Body of pancreas (tissue), 4 donors: ENCODE data around the gene LRP1.

ENCODE experiments used
- POLR2A ChIP-seq, 3 donors: fragments of 450-650 bp; IDR thresholded peaks; one replicate each; pipeline ENCODE4 v1.6.1; 2016; ENCODE audit warnings: antibody characterized with exemption in 3 of 3, mild to moderate bottlenecking in 2 of 3
- TF ChIP-seq, protein P1 (sequence below), 7 experiments: fragments of 450-650 bp in 4 of 7; fragments of 200-600 bp in 3 of 7; sonication (generic) in 3 of 7; IDR thresholded peaks; one replicate each; pipeline ENCODE4 v1.5.1; 2016 to 2019; ENCODE audit warnings: antibody characterized with exemption in 7 of 7

DNA sequence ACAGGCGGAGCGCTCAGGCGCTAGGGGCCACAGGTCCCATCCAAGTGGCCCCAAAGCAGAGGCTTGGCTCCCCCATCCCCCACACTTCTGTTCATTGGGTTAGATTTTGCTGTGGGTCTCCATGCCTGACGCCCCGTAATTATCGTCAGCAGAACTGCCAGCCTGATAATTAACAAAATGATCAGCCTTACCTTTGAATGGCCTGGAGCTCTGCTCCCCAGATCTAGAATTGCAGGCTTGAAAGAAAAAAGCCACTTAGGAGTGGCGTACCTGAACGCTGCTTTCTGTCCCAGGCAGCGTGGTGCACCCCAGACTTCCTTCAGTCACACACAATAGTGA is 47.8 kb downstream of the LRP1 start:
- TF ChIP-seq, protein P1, sequence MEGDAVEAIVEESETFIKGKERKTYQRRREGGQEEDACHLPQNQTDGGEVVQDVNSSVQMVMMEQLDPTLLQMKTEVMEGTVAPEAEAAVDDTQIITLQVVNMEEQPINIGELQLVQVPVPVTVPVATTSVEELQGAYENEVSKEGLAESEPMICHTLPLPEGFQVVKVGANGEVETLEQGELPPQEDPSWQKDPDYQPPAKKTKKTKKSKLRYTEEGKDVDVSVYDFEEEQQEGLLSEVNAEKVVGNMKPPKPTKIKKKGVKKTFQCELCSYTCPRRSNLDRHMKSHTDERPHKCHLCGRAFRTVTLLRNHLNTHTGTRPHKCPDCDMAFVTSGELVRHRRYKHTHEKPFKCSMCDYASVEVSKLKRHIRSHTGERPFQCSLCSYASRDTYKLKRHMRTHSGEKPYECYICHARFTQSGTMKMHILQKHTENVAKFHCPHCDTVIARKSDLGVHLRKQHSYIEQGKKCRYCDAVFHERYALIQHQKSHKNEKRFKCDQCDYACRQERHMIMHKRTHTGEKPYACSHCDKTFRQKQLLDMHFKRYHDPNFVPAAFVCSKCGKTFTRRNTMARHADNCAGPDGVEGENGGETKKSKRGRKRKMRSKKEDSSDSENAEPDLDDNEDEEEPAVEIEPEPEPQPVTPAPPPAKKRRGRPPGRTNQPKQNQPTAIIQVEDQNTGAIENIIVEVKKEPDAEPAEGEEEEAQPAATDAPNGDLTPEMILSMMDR (IDR thresholded peaks at IDR 0.05), result peak in 1 of 7 experiments; percentile 3
- no peak for TF ChIP-seq POLR2A (IDR thresholded peaks at IDR 0.05)
